HEK293 (cell line): ENCODE measurements around the gene EHD3.

Source experiments
- CTCF ChIA-PET: fragments of 350-600 bp; formaldehyde crosslinking; extraction: SDS; loops from one replicate; lab custom pipeline; 2021; ENCODE audit warnings: antibody characterized with exemption; lab: Yijun Ruan, JAX
- POLR2A ChIA-PET: fragments of 300-600 bp; formaldehyde crosslinking; extraction: SDS; loops from one replicate; lab custom pipeline; 2020; ENCODE audit warnings: antibody characterized with exemption, inconsistent platforms; lab: Yijun Ruan, JAX
- H3K27ac ChIP-seq: fragments of 200-500 bp; sonication (Bioruptor generic); 2 replicates; pipeline ENCODE4 v1.5.1; 2014; ENCODE audit warnings: low read depth, low read length, control low read depth, inconsistent platforms; ENCODE audit errors: extremely low read depth
- H3K36me3 ChIP-seq, 2 experiments: fragments of 200-500 bp in 1 of 2; sonication (Bioruptor generic) in 1 of 2; 1 replicate in 1 of 2; 2 replicates in 1 of 2; pipeline ENCODE4 v1.5.1; 2014 to 2017; ENCODE audit warnings: inconsistent platforms in 2 of 2, low read length in 2 of 2; ENCODE audit not compliant: control insufficient read depth in 2 of 2, insufficient read depth in 1 of 2
- H3K4me1 ChIP-seq: fragments of 200-500 bp; sonication (Bioruptor generic); 2 replicates; pipeline ENCODE4 v1.5.1; 2014; ENCODE audit warnings: mild to moderate bottlenecking, low read length, inconsistent platforms; ENCODE audit not compliant: control insufficient read depth, insufficient read depth
- H3K4me3 ChIP-seq: 2 replicates; pipeline ENCODE4 v1.5.1; 2011; ENCODE audit warnings: low read depth, mild to moderate bottlenecking, control low read depth, low read length, moderate library complexity
- H3K9me3 ChIP-seq: fragments of 200-500 bp; sonication (Bioruptor generic); 2 replicates; pipeline ENCODE4 v1.5.1; 2014; ENCODE audit warnings: low read depth, low read length, inconsistent platforms; ENCODE audit not compliant: control insufficient read depth, insufficient read depth
- ATF2 ChIP-seq: fragments of 450-650 bp; formaldehyde crosslinking; IDR thresholded peaks from 2 replicates; pipeline ENCODE4 v1.5.1; 2016; ENCODE audit warnings: missing biosample characterization, missing genetic modification characterization, low read depth
- ELK4 ChIP-seq: IDR thresholded peaks from 2 replicates; pipeline ENCODE4 v1.6.1; 2011; ENCODE audit warnings: mild to moderate bottlenecking, low read depth, low read length, borderline replicate concordance
- OSR2 ChIP-seq: fragments of 450-650 bp; formaldehyde crosslinking; IDR thresholded peaks from 2 replicates; pipeline ENCODE4 v1.5.1; 2016; ENCODE audit warnings: missing biosample characterization, missing genetic modification characterization
- OVOL3 ChIP-seq: fragments of 450-650 bp; formaldehyde crosslinking; IDR thresholded peaks from 2 replicates; pipeline ENCODE4 v1.5.1; 2016; ENCODE audit warnings: missing biosample characterization, missing genetic modification characterization
- PBX3 ChIP-seq: sonication (generic); formaldehyde crosslinking; IDR thresholded peaks from 2 replicates; pipeline ENCODE4 v1.8.1; 2022; ENCODE audit warnings: mild to moderate bottlenecking, moderate library complexity, missing genetic modification reagents
- SP3 ChIP-seq: fragments of 450-650 bp; formaldehyde crosslinking; IDR thresholded peaks from 2 replicates; pipeline ENCODE4 v1.5.1; 2016; ENCODE audit warnings: missing biosample characterization, missing genetic modification characterization
- ZBTB21 ChIP-seq: fragments of 450-650 bp; formaldehyde crosslinking; IDR thresholded peaks from 2 replicates; pipeline ENCODE4 v1.5.1; 2017; ENCODE audit warnings: missing biosample characterization, missing genetic modification characterization
- ZBTB6 ChIP-seq: fragments of 450-650 bp; formaldehyde crosslinking; IDR thresholded peaks from 2 replicates; pipeline ENCODE4 v1.5.1; 2017; ENCODE audit warnings: missing biosample characterization, missing genetic modification characterization
- ZBTB8A ChIP-seq: fragments of 450-650 bp; formaldehyde crosslinking; IDR thresholded peaks from 2 replicates; pipeline ENCODE4 v1.5.1; 2016; ENCODE audit warnings: missing biosample characterization, missing genetic modification characterization
- ZFP37 ChIP-seq: fragments of 450-650 bp; formaldehyde crosslinking; IDR thresholded peaks from 2 replicates; pipeline ENCODE4 v1.5.1; 2016; ENCODE audit warnings: missing biosample characterization, missing genetic modification characterization
- ZIC2 ChIP-seq: fragments of 450-650 bp; formaldehyde crosslinking; IDR thresholded peaks from 2 replicates; pipeline ENCODE4 v1.5.1; 2016; ENCODE audit warnings: missing biosample characterization, missing genetic modification characterization
- ZNF112 ChIP-seq: fragments of 450-650 bp; formaldehyde crosslinking; IDR thresholded peaks from 2 replicates; pipeline ENCODE4 v1.5.0; 2017; ENCODE audit warnings: missing biosample characterization, missing genetic modification characterization
- ZNF169 ChIP-seq: fragments of 450-650 bp; formaldehyde crosslinking; IDR thresholded peaks from 2 replicates; pipeline ENCODE4 v1.5.1; 2016; ENCODE audit warnings: missing biosample characterization, missing genetic modification characterization
- ZNF391 ChIP-seq: fragments of 450-650 bp; formaldehyde crosslinking; IDR thresholded peaks from 2 replicates; pipeline ENCODE4 v1.5.1; 2016; ENCODE audit warnings: low read depth, missing biosample characterization, missing genetic modification characterization, borderline replicate concordance
- ZNF394 ChIP-seq: fragments of 450-650 bp; formaldehyde crosslinking; IDR thresholded peaks from 2 replicates; pipeline ENCODE4 v1.5.1; 2016; ENCODE audit warnings: missing biosample characterization, missing genetic modification characterization, mild to moderate bottlenecking, moderate library complexity, borderline replicate concordance
- ZNF501 ChIP-seq: fragments of 450-650 bp; formaldehyde crosslinking; IDR thresholded peaks from 2 replicates; pipeline ENCODE4 v1.5.1; 2016; ENCODE audit warnings: missing biosample characterization, missing genetic modification characterization
- ZNF548 ChIP-seq: fragments of 450-650 bp; formaldehyde crosslinking; IDR thresholded peaks from 2 replicates; pipeline ENCODE4 v1.5.1; 2016; ENCODE audit warnings: missing biosample characterization, missing genetic modification characterization
- ZNF558 ChIP-seq: fragments of 450-650 bp; formaldehyde crosslinking; IDR thresholded peaks from 2 replicates; pipeline ENCODE4 v1.5.1; 2016; ENCODE audit warnings: missing biosample characterization, missing genetic modification characterization
- ZNF639 ChIP-seq: fragments of 450-650 bp; formaldehyde crosslinking; IDR thresholded peaks from 2 replicates; pipeline ENCODE4 v1.5.1; 2016; ENCODE audit warnings: missing biosample characterization, missing genetic modification characterization
- ZNF654 ChIP-seq: fragments of 450-650 bp; formaldehyde crosslinking; IDR thresholded peaks from 2 replicates; pipeline ENCODE4 v1.5.1; 2016; ENCODE audit warnings: low read depth, missing biosample characterization, missing genetic modification characterization
- ZSCAN23 ChIP-seq: fragments of 450-650 bp; formaldehyde crosslinking; IDR thresholded peaks from 2 replicates; pipeline ENCODE4 v1.5.1; 2016; ENCODE audit warnings: missing biosample characterization, missing genetic modification characterization

Gene EHD3

GRCh38 chr2:31241625-31242270, 7.8 kb downstream of the EHD3 start:
- Histone ChIP-seq H3K36me3 (peaks cover 0 to 9% of the 10 kb centered on the region in 2 experiments; a peak in 2 of 3 replicates), H3K4me1 (no peaks in the 10 kb centered on the region)
- POLR2A ChIA-PET = no interaction called here

GRCh38 chr2:31243053-31243452, 9.1 kb downstream of the EHD3 start:
- H3K4me3 ChIP-seq = no peak overlapping the region
- H3K9me3 ChIP-seq = no peaks in the 10 kb centered on the region
- H3K36me3 ChIP-seq = peaks cover 0 to 12% of the 10 kb centered on the region in 2 experiments; a peak in 2 of 3 replicates
- H3K27ac ChIP-seq = no peak overlapping the region
- CTCF ChIA-PET = interaction anchor here (0.7 to 1.2 kb wide), 2 partner anchors 9 to 38 kb away, joined by 3 to 4 read pairs; partner anchors contain the start of gene EHD3
- TF ChIP-seq ZNF394 (tag by site-specific recombination) (no peak), ZSCAN23 (no peak), ZNF501 (tag by site-specific recombination) (no peak), ZNF548 (tag by site-specific recombination) (no peak), ZNF639 (tag by site-specific recombination) (no peak), ZNF112 (no peak), OSR2 (tag by site-specific recombination) (no peak), ZNF558 (no peak)
- TF ChIP-seq, all 188 proteins: peak for 0
- POLR2A ChIA-PET = no interaction called here
- H3K4me1 ChIP-seq = no peaks in the 10 kb centered on the region

More at GRCh38 chr2:31241625-31242270, 7.8 kb downstream of the EHD3 start:
- Histone ChIP-seq H3K4me3 (no peak overlapping the region), H3K9me3 (no peaks in the 10 kb centered on the region), H3K27ac (no peak overlapping the region)
- no peak for TF ChIP-seq ATF2 (tag by site-specific recombination)
- TF ChIP-seq OVOL3 = no peak
- no peak for TF ChIP-seq PBX3 (CRISPR knock-in tag)
- no peak for TF ChIP-seq ZIC2
- TF ChIP-seq ZFP37 = no peak
- no peak for TF ChIP-seq ELK4
- TF ChIP-seq ZBTB8A (tag by site-specific recombination) = no peak
- TF ChIP-seq ZNF391 = no peak
- no peak for TF ChIP-seq SP3 (tag by site-specific recombination)
- TF ChIP-seq ZNF169 (tag by site-specific recombination) = no peak
- TF ChIP-seq ZNF654 (tag by site-specific recombination) = no peak
- no peak for TF ChIP-seq ZBTB21 (tag by site-specific recombination)
- TF ChIP-seq ZBTB6 (tag by site-specific recombination) = no peak
- CTCF ChIA-PET = no interaction called here
